ENCODE measurements around the gene KATNAL1.
A peak's percentile ranks its signal among the peaks of the same experiment; 100 is the strongest.

Gene KATNAL1

GRCh38 chr13:30332456-30333143, 25.2 kb upstream of the KATNAL1 start:
- DNase-seq, result no peak

GRCh38 chr13:30331331-30331771, 24.0 kb upstream of the KATNAL1 start:
- no peak for DNase-seq

GRCh38 chr13:30329009-30329585, 21.7 kb upstream of the KATNAL1 start:
- no peak for DNase-seq

- no peak for DNase-seq
Observed at GRCh38 chr13:30325668-30326067, 18.3 kb upstream of the KATNAL1 start.

GRCh38 chr13:30323524-30323923, 16.2 kb upstream of the KATNAL1 start:
- DNase-seq, result no peak

GRCh38 chr13:30322428-30322827, 15.1 kb upstream of the KATNAL1 start:
- DNase-seq, result no peak

- DNase-seq, result no peak
Observed at GRCh38 chr13:30321256-30321655, 13.9 kb upstream of the KATNAL1 start.

- no peak for DNase-seq
Observed at GRCh38 chr13:30319655-30320054, 12.3 kb upstream of the KATNAL1 start.

- no peak for DNase-seq
Observed at GRCh38 chr13:30319130-30319529, 11.8 kb upstream of the KATNAL1 start.

GRCh38 chr13:30318026-30318425, 10.7 kb upstream of the KATNAL1 start:
- DNase-seq, result no peak

- DNase-seq, result no peak
Observed at GRCh38 chr13:30314562-30314961, 7.2 kb upstream of the KATNAL1 start.

GRCh38 chr13:30314069-30314468, 6.7 kb upstream of the KATNAL1 start:
- DNase-seq, result no peak

GRCh38 chr13:30313311-30313710, 6.0 kb upstream of the KATNAL1 start:
- DNase-seq, result no peak

- no peak for DNase-seq
Observed at GRCh38 chr13:30312904-30313303, 5.6 kb upstream of the KATNAL1 start.

GRCh38 chr13:30308548-30308947, 1.2 kb upstream of the KATNAL1 start:
- DNase-seq, result no peak

GRCh38 chr13:30307971-30308290, 580 bp upstream of the KATNAL1 start:
- no peak for DNase-seq

- peak; percentile 76 for DNase-seq
Observed at GRCh38 chr13:30306762-30307193, 573 bp downstream of the KATNAL1 start.

GRCh38 chr13:30305456-30305970, 1.8 kb downstream of the KATNAL1 start:
- DNase-seq, result no peak

- no peak for DNase-seq
Observed at GRCh38 chr13:30303269-30303668, 4.1 kb downstream of the KATNAL1 start.

- no peak for DNase-seq
Observed at GRCh38 chr13:30301827-30302226, 5.5 kb downstream of the KATNAL1 start.

GRCh38 chr13:30300596-30300995, 6.8 kb downstream of the KATNAL1 start:
- no peak for DNase-seq

GRCh38 chr13:30299786-30300185, 7.6 kb downstream of the KATNAL1 start:
- no peak for DNase-seq

- DNase-seq, result no peak
Observed at GRCh38 chr13:30295116-30295515, 12.2 kb downstream of the KATNAL1 start.

GRCh38 chr13:30294004-30294403, 13.3 kb downstream of the KATNAL1 start:
- no peak for DNase-seq

GRCh38 chr13:30292325-30292724, 15.0 kb downstream of the KATNAL1 start:
- DNase-seq, result no peak
